ENCODE results near the gene CSRNP2. TPM values are rescaled to one million over a fixed set of nuclear protein-coding genes. Genes with fewer than 3 reads are reported as not detected.
A peak's percentile ranks its signal among the peaks of the same experiment; 100 is the strongest.
"Not testable (repeated sequence)": the region's sequence is repeated elsewhere in the genome, so short reads cannot be mapped to it uniquely, and the experiment has no call there.

CSRNP2 gene
- total RNA-seq, 1 donor from 2014 or later: 66.4 TPM

DNA sequence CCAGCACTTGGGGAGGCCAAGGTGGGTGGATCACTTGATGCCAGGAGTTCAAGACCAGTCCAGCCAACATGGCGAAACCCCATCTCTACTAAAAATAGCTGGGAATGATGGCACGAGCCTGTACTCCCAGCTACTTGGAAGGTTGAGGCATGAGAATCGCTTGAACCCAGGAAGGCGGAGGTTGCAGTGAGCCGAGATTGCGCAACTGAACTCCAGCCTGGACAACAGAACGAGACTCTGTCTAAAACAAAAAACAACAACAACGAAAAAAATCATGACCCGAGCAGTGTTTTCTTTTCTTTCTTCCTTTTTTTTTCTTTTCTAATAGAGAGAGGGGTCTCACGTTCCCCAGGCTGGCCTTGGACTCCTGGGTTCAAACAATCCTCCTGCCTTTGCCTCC is 3.5 kb upstream of the CSRNP2 start:
- Mint-ChIP-seq H3K4me1 (ENCODE audit: low read depth) (peaks cover 12% of the 10 kb centered on the region), H3K4me3 (ENCODE audit: low read depth) (no peak overlapping the region), H3K27ac (no peak overlapping the region), H3K9me3 (ENCODE audit: low read depth) (no peaks in the 10 kb centered on the region), H3K36me3 (ENCODE audit: insufficient read depth) (peaks cover 3% of the 10 kb centered on the region), H3K27me3 (no peaks in the 10 kb centered on the region)
- DNase-seq (ENCODE audit: low spot score, unreplicated experiment): no peak
- TF ChIP-seq CTCF (IDR thresholded peaks at IDR 0.05; ENCODE audit: unreplicated experiment): no peak

DNA sequence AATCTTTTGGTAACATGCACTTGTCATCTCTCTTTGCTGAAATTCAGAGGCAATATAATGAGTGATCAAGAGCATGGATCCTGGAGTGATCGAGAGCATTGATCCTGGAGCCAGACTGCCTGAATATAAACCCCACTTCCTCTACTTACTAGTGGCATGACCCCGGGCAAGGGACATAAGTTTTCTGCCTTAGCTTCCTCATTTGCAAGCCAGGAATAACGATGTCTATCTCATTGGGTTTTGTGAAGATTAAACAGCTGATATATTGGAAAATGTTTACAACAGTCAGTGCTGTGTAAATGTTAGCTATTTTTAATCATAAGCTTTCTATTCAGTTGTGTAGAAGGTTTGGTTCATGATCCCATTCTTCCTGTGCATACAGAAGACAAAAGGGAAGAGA is 2.4 kb upstream of the CSRNP2 start:
- H3K36me3 Mint-ChIP-seq (ENCODE audit: insufficient read depth): peaks cover 3% of the 10 kb centered on the region

GRCh38 chr12:51082561-51083125 is 753 bp downstream of the CSRNP2 start:
- no peak for DNase-seq (ENCODE audit: low spot score, unreplicated experiment)
- no peaks in the 10 kb centered on the region for H3K9me3 Mint-ChIP-seq (ENCODE audit: low read depth)
- H3K27ac Mint-ChIP-seq: peak overlapping the region; percentile 98
- TF ChIP-seq CTCF (IDR thresholded peaks at IDR 0.05; ENCODE audit: unreplicated experiment): no peak
- H3K4me3 Mint-ChIP-seq (ENCODE audit: low read depth): peak overlapping the region; percentile 99
- H3K4me1 Mint-ChIP-seq (ENCODE audit: low read depth): peaks cover 23% of the 10 kb centered on the region
- peaks cover 14% of the 10 kb centered on the region for H3K36me3 Mint-ChIP-seq (ENCODE audit: insufficient read depth)
- no peaks in the 10 kb centered on the region for H3K27me3 Mint-ChIP-seq

More for the DNA sequence above, 2.4 kb upstream of the CSRNP2 start:
- Mint-ChIP-seq H3K27me3 (no peaks in the 10 kb centered on the region), H3K27ac (no peak overlapping the region), H3K4me3 (ENCODE audit: low read depth) (no peak overlapping the region), H3K4me1 (ENCODE audit: low read depth) (peaks cover 20% of the 10 kb centered on the region), H3K9me3 (ENCODE audit: low read depth) (no peaks in the 10 kb centered on the region)
- DNase-seq (ENCODE audit: low spot score, unreplicated experiment): no peak
- TF ChIP-seq CTCF (IDR thresholded peaks at IDR 0.05; ENCODE audit: unreplicated experiment): no peak

DNA sequence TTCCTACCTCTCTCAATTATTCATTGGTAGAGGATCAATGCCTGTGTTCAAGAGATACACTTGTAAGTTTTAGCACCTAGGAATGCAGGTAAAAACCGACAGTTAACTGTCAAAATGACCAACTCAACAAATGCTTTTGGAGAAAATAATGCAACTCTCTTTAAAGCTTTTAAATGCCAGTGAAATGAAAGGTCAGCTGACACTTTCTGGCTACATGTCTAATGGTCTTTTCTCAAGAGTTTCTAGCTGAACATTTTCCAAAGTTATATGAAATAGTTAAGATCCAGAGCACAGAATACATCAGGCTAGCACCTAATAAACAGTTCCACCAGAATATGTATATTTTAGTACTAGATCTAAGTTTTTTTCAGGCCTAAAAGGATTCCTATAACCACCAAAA is 2.0 kb downstream of the CSRNP2 start:
- Mint-ChIP-seq H3K4me3 (ENCODE audit: low read depth) (peak overlapping the region; percentile 99), H3K9me3 (ENCODE audit: low read depth) (no peaks in the 10 kb centered on the region), H3K36me3 (ENCODE audit: insufficient read depth) (peaks cover 14% of the 10 kb centered on the region), H3K4me1 (ENCODE audit: low read depth) (peaks cover 23% of the 10 kb centered on the region), H3K27me3 (no peaks in the 10 kb centered on the region), H3K27ac (no peak overlapping the region)
- DNase-seq (ENCODE audit: low spot score, unreplicated experiment): no peak
- TF ChIP-seq CTCF (IDR thresholded peaks at IDR 0.05; ENCODE audit: unreplicated experiment): no peak

GRCh38 chr12:51080136-51080535 is 3.3 kb downstream of the CSRNP2 start:
- peaks cover 14% of the 10 kb centered on the region for H3K36me3 Mint-ChIP-seq (ENCODE audit: insufficient read depth)
- DNase-seq (ENCODE audit: low spot score, unreplicated experiment): no peak
- no peak overlapping the region for H3K4me3 Mint-ChIP-seq (ENCODE audit: low read depth)
- no peaks in the 10 kb centered on the region for H3K9me3 Mint-ChIP-seq (ENCODE audit: low read depth)
- no peaks in the 10 kb centered on the region for H3K27me3 Mint-ChIP-seq
- TF ChIP-seq CTCF (IDR thresholded peaks at IDR 0.05; ENCODE audit: unreplicated experiment): no peak
- peaks cover 23% of the 10 kb centered on the region for H3K4me1 Mint-ChIP-seq (ENCODE audit: low read depth)
- H3K27ac Mint-ChIP-seq: peak overlapping the region; percentile 59

GRCh38 chr12:51078866-51079265 is 4.5 kb downstream of the CSRNP2 start:
- H3K4me3 Mint-ChIP-seq (ENCODE audit: low read depth); H3K9me3 Mint-ChIP-seq (ENCODE audit: low read depth): not testable (repeated sequence)
- peaks cover 23% of the 10 kb centered on the region for H3K4me1 Mint-ChIP-seq (ENCODE audit: low read depth)

GRCh38 chr12:51078346-51078745 is 5.0 kb downstream of the CSRNP2 start:
- DNase-seq (ENCODE audit: low spot score, unreplicated experiment); H3K27me3 Mint-ChIP-seq; H3K9me3 Mint-ChIP-seq (ENCODE audit: low read depth); H3K27ac Mint-ChIP-seq; H3K4me3 Mint-ChIP-seq (ENCODE audit: low read depth): not testable (repeated sequence)
- Mint-ChIP-seq H3K4me1 (ENCODE audit: low read depth) (peaks cover 20% of the 10 kb centered on the region), H3K36me3 (ENCODE audit: insufficient read depth) (peaks cover 19% of the 10 kb centered on the region)

More at GRCh38 chr12:51078866-51079265, 4.5 kb downstream of the CSRNP2 start:
- Mint-ChIP-seq H3K27ac (peak overlapping the region; percentile 77), H3K36me3 (ENCODE audit: insufficient read depth) (peaks cover 15% of the 10 kb centered on the region)
- DNase-seq (ENCODE audit: low spot score, unreplicated experiment); H3K27me3 Mint-ChIP-seq: not testable (repeated sequence)

Measured in progenitor cell of endocrine pancreas (in vitro differentiated cells).